ENCODE data around the gene MCC.

- TF ChIP-seq POLR2A (IDR thresholded peaks at IDR 0.05) (no peak), CTCF (IDR thresholded peaks at IDR 0.05) (no peak)
Observed at GRCh38 chr5:113054899-113055298, 433.4 kb downstream of the MCC start.

All from ovary (tissue), 3 donors.